HUES64 (cell line): ENCODE measurements around the gene SPATS2.

ENCODE experiments used
- H3K27ac ChIP-seq: 2 replicates; pipeline ENCODE4 v1.7.0; 2013; ENCODE audit warnings: low read depth, low read length, inconsistent platforms
- H3K27me3 ChIP-seq: 2 replicates; pipeline ENCODE4 v1.6.1; 2013; ENCODE audit warnings: mild to moderate bottlenecking, low read length; ENCODE audit not compliant: insufficient read depth
- H3K36me3 ChIP-seq: 2 replicates; pipeline ENCODE4 v1.6.1; 2013; ENCODE audit warnings: mild to moderate bottlenecking, low read length; ENCODE audit not compliant: insufficient read depth
- H3K4me1 ChIP-seq: 2 replicates; pipeline ENCODE4 v1.6.1; 2013; ENCODE audit warnings: mild to moderate bottlenecking, low read length, moderate library complexity; ENCODE audit not compliant: insufficient read depth
- H3K4me3 ChIP-seq: 2 replicates; pipeline ENCODE4 v1.5.1; 2013; ENCODE audit warnings: mild to moderate bottlenecking, low read length, moderate library complexity
- H3K9ac ChIP-seq: 2 replicates; pipeline ENCODE4 v1.6.1; 2013; ENCODE audit warnings: mild to moderate bottlenecking, low read depth, low read length
- H3K9me3 ChIP-seq: 2 replicates; pipeline ENCODE4 v1.6.1; 2013; ENCODE audit warnings: low read depth, low read length; ENCODE audit not compliant: insufficient read depth
- WGBS: fragments of 150-250, 120-280 bp; methylation state at CpG from one replicate; pipeline ENCODE4 v1.1.7; 2013; ENCODE audit warnings: missing lambda C conversion rate; 5-methylcytosine and 5-hydroxymethylcytosine counted together

SPATS2 gene

GRCh38 chr12:49552899-49553298 lies 185.6 kb downstream of the SPATS2 start:
- H3K4me1 ChIP-seq: 0 out of 2 replicates have a peak, but pooled peaks cover 3% of the 10 kb centered on the region
- H3K9ac ChIP-seq: no peak overlapping the region
- H3K27ac ChIP-seq: no peak overlapping the region
- no peaks in the 10 kb centered on the region for H3K9me3 ChIP-seq
- no peak overlapping the region for H3K4me3 ChIP-seq
- peaks cover 16% of the 10 kb centered on the region for H3K36me3 ChIP-seq
- WGBS: 90% methylated on average over 8 of the region's 8 CpGs
- H3K27me3 ChIP-seq: peaks cover 52% of the 10 kb centered on the region

DNA sequence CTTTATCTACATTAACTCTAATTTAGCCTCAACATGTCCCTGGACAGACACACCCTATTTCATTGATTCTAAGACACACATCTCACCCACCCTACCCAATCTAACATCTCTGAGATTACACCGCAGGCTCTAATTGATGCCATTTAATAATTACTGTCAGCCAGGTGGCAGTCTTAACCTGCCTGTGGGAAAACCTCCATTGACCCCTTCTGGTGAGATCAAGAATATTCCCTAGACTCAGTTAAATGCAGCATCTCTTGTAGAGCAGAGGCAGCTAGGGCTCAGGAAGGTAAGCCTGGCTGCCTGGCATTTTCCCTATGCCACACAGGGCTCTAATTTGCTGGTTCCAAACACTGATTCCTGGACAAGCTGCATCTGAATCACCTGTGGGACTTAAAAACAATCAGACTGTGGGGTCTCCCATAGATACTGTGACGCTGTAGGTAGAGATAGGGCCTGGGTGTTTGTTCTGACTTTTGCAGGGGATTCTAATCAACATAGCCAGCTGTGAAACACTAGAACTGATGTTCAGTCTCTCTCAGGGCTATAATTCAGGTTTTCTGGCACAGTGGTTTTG lies 186.3 kb downstream of the SPATS2 start:
- no peak overlapping the region for H3K9ac ChIP-seq
- H3K36me3 ChIP-seq: peaks cover 23% of the 10 kb centered on the region
- H3K27ac ChIP-seq: no peak overlapping the region
- H3K27me3 ChIP-seq: peaks cover 45% of the 10 kb centered on the region
- no peak overlapping the region for H3K4me3 ChIP-seq
- 0 out of 2 replicates have a peak, but pooled peaks cover 3% of the 10 kb centered on the region for H3K4me1 ChIP-seq
- H3K9me3 ChIP-seq: no peaks in the 10 kb centered on the region
- 67% methylated on average over 2 of the region's 2 CpGs for WGBS

- Histone ChIP-seq H3K27me3 (peaks cover 39% of the 10 kb centered on the region), H3K9ac (no peak overlapping the region), H3K4me3 (no peak overlapping the region), H3K27ac (no peak overlapping the region), H3K36me3 (peaks cover 30% of the 10 kb centered on the region), H3K9me3 (no peaks in the 10 kb centered on the region), H3K4me1 (0 out of 2 replicates have a peak, but pooled peaks cover 3% of the 10 kb centered on the region)
- WGBS: 90% methylated on average over 15 of the region's 15 CpGs
Measured at GRCh38 chr12:49554266-49554665, 187.0 kb downstream of the SPATS2 start.

GRCh38 chr12:49555631-49556390 lies 188.5 kb downstream of the SPATS2 start:
- no peaks in the 10 kb centered on the region for H3K9me3 ChIP-seq
- H3K9ac ChIP-seq: no peak overlapping the region
- H3K4me3 ChIP-seq: no peak overlapping the region
- peaks cover 23% of the 10 kb centered on the region for H3K27me3 ChIP-seq
- peaks cover 45% of the 10 kb centered on the region for H3K36me3 ChIP-seq
- H3K27ac ChIP-seq: no peak overlapping the region
- 92% methylated on average over 18 of the region's 18 CpGs for WGBS
- H3K4me1 ChIP-seq: no peaks in the 10 kb centered on the region

GRCh38 chr12:49556391-49557186 lies 189.3 kb downstream of the SPATS2 start:
- 94% methylated on average over 12 of the region's 12 CpGs for WGBS
- no peaks in the 10 kb centered on the region for H3K4me1 ChIP-seq
- no peak overlapping the region for H3K9ac ChIP-seq
- peaks cover 53% of the 10 kb centered on the region for H3K36me3 ChIP-seq
- H3K4me3 ChIP-seq: no peak overlapping the region
- H3K27me3 ChIP-seq: peaks cover 17% of the 10 kb centered on the region
- no peaks in the 10 kb centered on the region for H3K9me3 ChIP-seq
- no peak overlapping the region for H3K27ac ChIP-seq

DNA sequence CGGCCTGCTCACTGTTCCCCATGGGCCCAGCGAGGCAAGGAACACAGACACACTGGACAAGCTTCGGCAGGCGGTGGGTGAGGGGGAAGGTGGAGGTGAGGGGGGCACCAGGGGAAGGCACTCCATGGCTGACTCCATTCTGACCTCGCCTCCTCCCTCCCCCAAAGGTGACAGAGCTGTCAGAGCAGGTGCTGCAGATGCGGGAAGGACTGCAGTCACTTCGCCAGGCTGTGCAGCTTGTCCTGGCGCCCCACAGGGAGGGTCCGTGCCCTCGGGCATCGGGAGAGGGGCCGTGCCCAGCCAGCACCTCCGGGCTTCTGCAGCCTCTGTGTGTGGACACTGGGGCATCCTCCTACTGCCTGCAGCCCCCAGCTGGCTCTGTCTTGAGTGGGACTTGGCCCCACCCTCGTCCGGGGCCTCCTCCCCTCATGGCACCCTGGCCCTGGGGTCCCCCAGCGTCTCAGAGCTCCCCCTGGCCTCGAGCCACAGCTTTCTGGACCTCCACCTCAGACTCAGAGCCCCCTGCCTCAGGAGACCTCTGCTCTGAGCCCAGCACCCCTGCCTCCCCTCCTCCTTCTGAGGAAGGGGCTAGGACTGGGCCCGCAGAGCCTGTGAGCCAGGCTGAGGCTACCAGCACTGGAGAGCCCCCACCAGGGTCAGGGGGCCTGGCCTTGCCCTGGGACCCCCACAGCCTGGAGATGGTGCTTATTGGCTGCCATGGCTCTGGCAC lies 190.1 kb downstream of the SPATS2 start:
- WGBS: 93% methylated on average over 18 of the region's 18 CpGs
- no peaks in the 10 kb centered on the region for H3K4me1 ChIP-seq
- H3K4me3 ChIP-seq: no peak overlapping the region
- H3K27me3 ChIP-seq: peaks cover 10% of the 10 kb centered on the region
- H3K9me3 ChIP-seq: no peaks in the 10 kb centered on the region
- H3K9ac ChIP-seq: no peak overlapping the region
- peaks cover 60% of the 10 kb centered on the region for H3K36me3 ChIP-seq
- H3K27ac ChIP-seq: no peak overlapping the region

GRCh38 chr12:49557917-49558215 lies 190.6 kb downstream of the SPATS2 start:
- WGBS: 88% methylated on average over 7 of the region's 7 CpGs
- H3K4me3 ChIP-seq: no peak overlapping the region
- no peaks in the 10 kb centered on the region for H3K9me3 ChIP-seq
- no peak overlapping the region for H3K27ac ChIP-seq
- peaks cover 66% of the 10 kb centered on the region for H3K36me3 ChIP-seq
- no peak overlapping the region for H3K9ac ChIP-seq
- no peaks in the 10 kb centered on the region for H3K4me1 ChIP-seq
- H3K27me3 ChIP-seq: peaks cover 4% of the 10 kb centered on the region; the same call in 1 of the 2 replicates

DNA sequence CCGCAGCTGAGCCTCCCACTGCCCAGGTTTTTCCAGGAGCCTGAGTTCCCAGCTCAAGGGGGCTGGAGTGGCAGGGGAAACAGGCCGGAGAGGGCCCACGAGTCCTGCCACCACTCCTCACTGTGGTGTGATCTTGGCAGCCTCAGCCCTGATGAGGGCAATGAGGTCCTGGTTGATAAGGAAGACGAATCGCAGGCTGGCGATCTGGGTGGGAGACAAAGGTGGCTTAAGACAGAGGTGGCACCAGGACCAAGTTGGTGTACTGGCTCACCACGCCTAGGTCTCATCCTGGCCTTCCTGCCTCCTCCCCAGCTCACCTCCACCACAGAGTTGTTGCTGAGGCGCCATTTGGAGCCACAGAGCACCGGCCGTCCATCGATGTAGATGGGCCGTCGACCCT lies 191.3 kb downstream of the SPATS2 start:
- WGBS: 94% methylated on average over 13 of the region's 13 CpGs
- Histone ChIP-seq H3K27me3 (no peaks in the 10 kb centered on the region), H3K36me3 (peaks cover 72% of the 10 kb centered on the region), H3K9ac (no peak overlapping the region), H3K4me3 (no peak overlapping the region), H3K27ac (no peak overlapping the region), H3K4me1 (no peaks in the 10 kb centered on the region), H3K9me3 (no peaks in the 10 kb centered on the region)

- Histone ChIP-seq H3K27me3 (no peaks in the 10 kb centered on the region), H3K4me3 (no peak overlapping the region), H3K4me1 (no peaks in the 10 kb centered on the region), H3K9me3 (no peaks in the 10 kb centered on the region), H3K27ac (no peak overlapping the region), H3K9ac (no peak overlapping the region), H3K36me3 (peaks cover 78% of the 10 kb centered on the region)
- WGBS: 94% methylated on average over 17 of the region's 17 CpGs
Measured at GRCh38 chr12:49559011-49559675, 191.9 kb downstream of the SPATS2 start.

DNA sequence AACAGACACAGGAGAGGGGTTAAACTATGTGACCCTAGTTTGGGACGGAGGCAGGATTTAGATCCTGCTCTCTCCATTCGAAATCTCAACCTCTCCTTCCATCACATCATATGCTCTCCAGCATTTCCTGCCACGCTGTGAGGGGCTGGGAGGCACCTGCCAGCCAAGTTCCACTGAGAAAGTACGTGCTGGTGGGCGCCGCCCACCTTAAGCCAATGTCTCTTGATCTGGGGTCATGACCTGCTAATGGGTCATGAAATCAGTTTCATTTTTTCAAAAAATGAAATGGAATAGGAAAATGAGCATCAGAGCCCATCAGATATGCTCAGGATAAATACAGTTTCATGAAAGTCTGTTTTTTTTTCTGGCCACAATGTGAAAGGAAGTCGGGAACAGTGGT lies 193.4 kb downstream of the SPATS2 start:
- no peaks in the 10 kb centered on the region for H3K27me3 ChIP-seq
- no peak overlapping the region for H3K4me3 ChIP-seq
- H3K4me1 ChIP-seq: no peaks in the 10 kb centered on the region
- H3K9me3 ChIP-seq: no peaks in the 10 kb centered on the region
- no peak overlapping the region for H3K27ac ChIP-seq
- no peak overlapping the region for H3K9ac ChIP-seq
- peaks cover 94% of the 10 kb centered on the region for H3K36me3 ChIP-seq
- WGBS: 95% methylated on average over 7 of the region's 7 CpGs
